Measurements from ENCODE around the gene KY.

Gene KY

DNA sequence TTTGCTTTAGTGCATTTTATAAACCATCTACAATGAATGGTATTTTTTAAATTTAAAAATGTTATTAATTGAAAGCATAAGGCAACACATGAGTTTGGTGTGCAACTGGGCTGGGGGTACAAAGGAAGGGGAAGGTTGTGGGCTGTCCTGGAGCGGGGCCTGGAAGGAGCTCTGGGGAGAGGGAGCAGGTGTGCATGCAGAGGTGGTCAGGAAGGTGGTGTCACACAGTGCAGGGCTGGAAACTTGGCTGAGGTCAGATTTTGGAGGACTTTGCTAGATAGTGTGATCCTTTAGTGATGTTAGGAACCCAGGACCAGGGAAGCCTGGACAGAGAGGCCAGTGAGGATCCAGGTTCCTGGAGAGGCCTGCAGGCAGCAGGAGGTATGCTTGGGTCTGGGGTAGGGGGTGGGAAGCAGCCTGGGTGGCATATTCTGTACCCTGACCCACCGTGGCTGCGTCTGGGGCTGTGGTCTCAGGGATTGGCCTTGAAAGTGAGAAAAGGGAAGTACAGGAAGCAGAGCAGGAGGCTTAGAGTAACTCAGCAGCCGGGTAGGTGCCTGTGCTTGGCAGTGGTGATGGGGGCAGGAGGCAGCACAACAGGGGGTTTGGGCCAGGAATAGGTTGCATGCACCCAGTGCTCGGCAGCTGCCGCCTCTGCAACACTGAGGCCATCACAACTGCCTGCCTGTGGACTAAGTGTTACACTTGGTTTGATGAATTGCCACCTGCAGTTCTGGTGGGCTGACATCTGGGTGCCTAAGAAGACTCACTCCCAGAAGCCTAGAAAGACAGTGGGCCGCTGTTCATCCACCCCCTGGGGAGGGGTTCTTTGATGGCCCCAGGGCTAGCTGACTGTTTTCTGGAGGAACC lies 33.0 kb downstream of the KY start:
- DNase-seq = no peak

DNA sequence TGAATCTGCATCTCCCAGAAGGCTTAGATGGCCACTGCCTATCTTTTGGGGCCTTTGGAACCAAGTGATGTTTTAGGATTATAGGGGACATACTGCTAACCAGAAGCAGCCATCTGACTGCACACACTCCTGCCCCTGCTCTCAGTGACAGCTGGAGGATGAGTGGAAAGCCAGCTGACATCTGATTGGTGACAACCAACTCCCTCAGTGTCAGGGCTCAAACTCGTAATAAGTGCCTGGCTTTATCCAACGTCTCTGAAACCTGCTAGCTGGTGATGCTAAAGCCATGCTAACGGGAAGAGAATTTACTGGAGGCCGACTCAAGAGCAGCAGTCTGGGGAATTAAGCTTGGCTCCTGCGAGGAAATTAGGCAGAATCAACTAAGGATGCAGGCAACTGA lies 35.1 kb downstream of the KY start:
- no peak for DNase-seq

DNA sequence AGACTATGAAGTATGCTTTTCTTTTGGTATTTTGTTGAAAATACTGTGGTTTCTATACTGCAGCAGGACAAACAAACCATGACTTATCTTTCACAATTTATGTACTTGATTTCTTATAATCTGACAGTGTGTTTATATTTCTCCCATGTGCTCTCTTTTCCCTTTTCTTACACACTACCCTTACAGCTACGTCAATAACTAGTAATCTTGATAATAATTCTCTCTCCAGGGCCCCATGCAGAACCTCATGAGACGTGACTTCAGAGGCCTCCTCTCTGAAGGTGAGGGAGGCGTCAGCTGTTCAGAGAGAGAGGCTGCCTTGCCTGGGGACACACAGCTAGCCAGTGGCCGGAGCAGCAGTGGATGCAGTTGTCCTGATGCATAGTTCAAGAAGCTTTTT lies 35.9 kb downstream of the KY start:
- no peak for DNase-seq

DNA sequence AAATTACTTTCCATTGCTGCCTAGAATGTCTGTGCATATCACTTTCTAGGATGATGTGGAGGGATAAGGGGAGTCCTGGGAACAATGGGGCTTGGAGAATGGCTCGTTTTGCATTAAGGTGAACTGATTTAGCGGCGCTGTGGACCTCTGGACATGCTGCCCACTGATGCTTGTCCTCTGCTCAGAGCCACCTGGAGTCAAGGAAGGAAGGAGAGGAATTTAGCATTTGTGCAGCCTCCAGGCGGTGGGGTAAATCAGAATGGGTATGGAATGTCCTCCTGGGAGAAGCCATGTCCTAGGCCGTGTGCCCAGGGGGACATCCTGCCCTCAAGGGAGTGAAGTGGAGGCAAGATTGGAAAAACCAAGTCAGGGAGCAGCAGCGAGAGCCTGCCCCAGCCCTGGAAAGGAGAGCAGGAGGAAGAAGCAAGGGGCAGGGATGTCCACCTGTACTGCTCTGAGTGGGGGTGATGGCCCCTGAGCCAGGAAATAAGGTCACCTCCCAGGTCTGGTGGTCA lies 37.8 kb downstream of the KY start:
- DNase-seq = no peak

DNA sequence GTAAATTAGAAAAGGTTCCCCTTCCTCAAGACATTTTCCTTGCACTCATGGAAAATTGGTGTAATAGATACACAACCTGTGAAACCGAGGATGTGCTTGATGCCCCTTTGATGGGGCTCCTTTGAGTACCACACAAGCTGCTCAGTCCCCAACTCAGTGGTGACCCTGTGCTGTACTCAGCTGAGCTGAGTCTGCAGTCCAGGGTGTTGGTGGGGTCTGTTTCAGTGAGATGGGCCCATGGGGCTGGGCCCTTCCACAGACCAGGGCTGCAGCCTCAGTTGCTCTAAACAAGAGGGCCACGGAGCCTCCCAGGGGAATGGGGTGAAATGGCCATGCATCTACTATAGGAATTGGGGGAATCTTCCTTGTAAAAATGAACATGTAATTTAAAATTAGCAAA lies 39.3 kb downstream of the KY start:
- DNase-seq = no peak

DNA sequence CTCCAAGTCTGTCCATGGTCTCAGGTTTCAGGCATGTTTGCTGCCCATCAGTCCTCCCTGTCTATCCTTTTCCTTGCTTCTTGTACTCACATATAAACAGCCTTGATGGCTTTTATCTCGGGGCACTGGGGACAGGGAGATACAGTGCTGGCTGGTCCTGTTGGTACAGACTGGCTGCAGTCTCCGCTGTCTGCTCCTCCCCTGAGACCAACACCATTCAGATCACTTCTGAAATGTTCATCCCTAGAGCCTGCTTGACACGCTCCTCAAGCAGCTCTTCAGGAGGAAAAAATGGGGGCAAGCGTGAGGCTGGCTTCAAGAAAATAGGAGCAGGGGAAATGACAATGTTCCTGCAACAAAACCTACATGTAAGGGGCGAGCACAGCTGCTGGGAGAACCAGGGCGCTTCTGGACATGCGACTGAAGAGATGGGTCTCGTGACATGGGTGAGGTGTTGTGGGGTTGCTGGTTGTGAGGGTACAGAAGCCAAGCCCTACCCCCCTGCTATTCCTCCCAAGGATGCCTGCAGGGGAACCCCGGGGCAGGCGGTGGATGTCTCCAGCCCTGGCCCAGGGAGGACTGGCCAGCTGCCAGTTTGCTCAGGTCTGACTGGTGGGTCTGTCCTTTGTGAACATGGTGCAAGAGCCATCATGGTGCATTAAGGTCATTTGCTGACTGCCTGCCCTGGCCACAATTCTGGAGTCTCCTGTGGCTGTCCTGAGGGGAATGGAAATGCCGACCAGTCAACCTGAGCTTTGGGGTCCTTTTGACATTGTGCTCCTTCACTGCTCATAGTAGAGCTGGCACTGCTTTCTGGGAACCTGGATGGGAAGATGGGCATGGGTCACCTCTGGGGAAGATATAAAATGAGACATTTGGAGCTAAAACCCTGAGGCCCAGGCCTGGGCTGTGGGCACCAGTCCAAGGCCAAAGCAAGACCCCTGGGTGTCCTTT lies 40.1 kb downstream of the KY start:
- no peak for DNase-seq

DNA sequence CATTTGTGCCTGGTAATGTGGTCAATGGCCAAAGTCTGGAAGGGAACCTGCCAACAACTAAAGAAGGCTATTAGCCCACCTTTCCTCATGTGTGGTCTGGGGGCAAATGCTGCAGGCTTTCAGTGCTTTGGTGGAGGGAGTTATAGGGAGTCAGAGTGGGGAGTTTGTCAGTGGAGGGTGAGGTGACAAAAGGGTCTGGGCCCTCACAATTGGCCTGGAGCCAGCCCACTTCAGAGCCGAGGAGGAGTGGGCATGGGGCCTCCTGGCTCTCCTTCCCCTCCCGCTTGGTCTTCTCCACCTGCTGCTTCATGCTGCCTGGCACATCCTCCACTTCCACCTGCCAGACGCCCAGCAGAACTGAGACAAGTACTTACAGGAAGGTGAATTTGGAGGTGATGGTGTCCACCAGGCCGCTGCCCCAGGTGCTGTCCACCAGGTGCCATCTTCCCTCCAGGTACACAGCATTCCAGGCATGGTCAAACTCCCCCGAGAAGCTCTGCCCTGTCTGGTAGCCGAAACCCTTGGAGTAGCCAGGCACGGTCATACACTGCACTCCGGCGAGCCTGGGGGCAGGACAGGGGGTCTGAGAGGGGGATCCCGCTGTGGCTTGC lies 40.9 kb downstream of the KY start:
- no peak for DNase-seq

DNA sequence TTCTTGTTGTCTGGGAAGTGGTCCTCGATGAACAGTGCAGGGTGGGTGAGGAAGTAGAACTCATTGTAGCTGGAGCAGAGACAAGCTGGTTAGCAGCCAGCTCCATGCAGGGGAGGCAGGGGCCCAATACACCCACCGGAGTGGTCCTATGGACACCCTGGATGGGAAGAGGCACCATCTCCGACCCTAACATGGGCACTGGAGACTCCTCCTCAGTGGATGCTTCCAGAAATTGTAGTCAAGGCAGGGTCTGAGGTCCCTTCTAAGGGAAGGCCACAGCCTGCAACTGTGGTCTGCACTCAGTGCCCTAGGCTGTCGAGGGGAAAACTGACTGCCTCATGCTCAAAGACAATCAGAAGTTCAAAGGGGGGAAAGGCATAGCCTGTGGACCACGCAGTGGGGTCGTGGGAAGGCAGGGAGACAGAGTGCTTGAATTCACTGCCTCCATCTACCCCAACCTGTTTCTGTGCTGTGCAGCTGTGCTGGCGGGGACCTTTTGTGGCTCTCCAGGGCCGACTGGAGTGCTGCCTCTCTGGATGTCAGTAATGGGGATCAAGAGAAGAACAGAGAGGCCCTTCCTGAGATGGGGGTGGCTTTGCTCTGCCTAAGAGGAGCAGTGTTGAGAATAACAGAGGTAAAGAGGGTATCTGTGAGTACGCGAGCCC lies 41.9 kb downstream of the KY start:
- no peak for DNase-seq

DNA sequence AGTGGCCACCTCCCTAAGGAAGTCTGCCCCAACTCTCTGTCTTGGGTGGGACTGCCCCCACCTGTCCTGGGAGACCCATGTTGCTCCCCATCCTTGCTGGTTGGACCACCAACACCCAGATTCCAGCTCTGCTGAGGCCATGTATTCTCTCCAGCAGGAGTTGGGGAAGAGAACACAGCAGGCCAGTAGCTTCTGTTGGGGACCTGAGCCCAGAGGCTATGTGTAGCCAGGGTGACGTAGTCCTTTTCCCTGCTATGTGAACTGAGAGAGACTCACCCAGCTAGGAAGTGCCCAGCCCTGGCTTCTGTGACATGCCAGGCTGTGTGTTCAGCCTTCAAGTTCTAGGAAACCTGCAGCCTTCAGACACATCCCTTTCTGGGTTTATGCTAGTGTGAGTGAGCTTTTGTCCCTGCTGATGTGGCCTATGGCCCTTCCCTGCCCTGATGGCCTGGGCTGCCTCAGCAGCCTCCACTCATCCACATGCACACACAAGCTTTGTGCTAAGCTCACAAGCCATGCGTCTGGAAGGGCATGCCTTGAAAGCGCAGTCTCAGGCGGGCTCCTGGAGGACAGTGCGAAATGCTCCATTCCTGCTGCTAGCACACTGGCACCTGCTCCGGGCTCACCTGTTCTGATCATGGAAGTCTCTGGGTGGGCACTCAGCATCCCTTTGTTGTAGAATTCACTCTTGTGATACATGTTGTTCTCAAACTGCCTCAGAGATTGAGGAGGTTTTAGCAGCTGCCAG lies 42.6 kb downstream of the KY start:
- DNase-seq = no peak

DNA sequence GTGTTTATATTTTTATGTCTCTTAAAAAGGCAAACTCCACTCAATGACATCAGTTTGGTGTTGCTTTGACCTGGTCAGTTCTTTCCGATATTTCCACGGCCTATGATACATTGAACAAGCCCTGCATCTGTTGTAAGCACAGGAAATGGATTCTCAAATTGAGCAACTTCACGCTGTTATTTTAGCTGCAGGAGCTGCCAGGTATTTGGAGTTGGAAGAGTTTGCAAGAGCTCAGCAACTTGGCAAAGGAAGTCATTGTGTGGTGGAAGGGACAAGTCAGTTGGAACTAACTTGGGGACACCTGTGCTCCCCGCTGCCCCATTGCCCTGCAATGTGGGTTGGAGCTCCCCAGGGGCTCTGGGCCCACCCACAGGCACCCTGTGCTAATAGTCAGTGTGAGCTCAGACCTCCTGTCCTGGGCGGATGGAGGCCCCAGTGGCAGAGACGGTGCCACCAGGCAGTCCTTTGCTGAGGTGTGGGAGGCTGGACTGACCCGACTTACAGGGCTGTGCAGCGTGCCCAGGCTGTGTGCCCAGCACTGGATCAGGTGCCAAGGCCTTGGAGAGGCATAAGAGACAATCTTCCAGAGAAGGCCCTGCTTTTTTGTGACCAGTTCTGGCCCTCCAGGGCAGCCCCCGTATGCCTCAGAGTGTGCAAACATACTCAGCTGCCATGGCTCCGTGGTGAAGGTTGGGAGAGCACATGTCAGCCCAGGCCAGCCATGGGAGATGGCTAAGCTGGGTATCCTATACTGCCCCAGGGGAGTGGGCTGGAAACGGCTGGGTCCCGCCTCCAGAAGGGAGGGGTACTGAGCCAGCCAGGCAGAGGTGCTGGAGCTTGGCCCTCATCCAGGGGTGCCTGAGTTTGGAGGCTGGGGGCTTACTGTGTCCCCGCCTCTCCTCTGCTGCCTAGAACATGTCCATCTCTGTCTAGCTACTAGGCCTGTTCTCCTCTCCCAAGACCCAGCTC lies 43.5 kb downstream of the KY start:
- DNase-seq = no peak

DNA sequence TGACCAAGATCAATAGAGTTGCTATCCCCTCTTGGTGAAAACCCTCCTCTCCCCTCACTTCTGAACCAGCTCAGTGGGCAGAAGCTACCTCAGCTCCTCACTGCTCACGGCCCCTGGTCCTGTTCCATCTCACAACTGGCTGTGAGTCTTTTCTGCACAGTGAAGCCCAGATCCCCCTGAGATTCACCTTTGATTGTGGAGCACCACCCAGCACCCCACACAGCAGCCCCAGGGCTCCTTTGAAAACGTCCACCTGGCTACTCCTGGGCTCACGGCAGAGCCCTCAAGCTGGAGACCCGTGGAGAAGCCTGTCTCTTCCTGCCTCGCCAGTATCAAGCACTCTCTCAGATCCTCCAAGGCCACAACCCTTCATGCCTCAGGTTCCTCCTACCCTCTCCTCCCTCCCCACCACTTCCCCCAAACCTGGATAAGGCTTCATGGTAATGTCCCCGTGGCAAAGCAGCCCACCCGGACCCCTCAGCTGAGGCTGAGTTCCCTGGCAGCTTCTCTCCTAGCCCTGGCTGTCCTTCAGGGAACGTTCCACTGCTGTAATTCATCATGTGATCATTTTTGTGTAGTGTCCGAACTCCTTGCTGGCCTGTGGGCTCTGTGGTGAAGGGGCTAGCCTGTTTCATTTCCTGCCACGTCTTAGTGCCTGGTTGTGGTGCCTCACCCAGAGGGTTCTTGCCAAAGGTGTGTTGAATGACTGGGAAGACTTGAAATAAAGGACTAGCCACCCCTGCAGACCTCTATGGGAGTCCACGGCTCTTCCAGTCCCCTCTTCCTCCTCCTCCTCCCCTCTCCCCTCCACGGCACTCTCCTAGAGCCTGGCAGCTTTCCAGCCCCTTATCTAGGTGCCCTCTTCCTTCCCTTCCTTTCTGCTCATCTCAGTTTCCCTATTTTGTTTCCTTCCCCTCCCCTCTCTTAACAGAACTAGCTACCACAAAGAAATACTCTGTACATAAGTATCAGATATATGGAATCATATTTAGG lies 44.5 kb downstream of the KY start:
- DNase-seq = no peak

DNA sequence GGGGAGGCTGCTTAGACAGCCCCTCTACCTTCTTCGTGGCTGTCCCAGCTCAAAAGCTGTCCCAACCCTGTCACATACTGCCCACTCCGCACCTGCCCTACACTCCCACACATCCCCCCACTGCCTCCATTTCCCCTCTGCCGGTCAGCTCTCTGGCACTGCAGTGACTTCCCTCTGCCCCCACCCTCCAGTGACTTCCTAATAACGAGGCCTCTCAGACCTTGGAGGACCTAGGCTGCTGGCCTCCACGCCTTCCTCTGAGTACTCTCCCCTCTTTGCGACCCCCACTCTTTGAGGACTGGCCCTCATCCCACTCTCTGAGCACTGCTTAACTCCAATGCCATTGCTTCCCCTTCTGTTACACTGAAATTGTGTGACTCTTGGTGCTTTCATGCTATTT lies 45.3 kb downstream of the KY start:
- no peak for DNase-seq

DNA sequence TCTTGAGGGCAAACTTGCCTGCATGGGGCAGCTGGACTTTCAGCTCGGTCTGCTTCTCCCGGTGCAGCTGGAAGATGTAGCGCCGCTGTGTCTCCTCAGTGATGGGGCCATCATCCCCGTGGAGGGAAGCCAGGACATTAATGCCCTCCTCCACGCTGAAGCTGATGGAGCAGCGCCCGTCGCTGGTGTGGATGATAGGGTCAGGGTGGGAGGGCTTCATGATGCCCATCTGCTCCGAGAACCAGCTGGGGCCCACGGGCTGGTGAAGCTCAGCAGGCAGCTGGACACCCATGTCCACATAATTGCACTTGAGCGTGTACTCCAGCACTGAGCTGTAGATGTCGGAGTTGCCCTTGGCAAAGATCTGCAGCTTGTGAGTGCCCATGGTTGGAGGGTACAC lies 46.9 kb downstream of the KY start:
- no peak for DNase-seq

DNA sequence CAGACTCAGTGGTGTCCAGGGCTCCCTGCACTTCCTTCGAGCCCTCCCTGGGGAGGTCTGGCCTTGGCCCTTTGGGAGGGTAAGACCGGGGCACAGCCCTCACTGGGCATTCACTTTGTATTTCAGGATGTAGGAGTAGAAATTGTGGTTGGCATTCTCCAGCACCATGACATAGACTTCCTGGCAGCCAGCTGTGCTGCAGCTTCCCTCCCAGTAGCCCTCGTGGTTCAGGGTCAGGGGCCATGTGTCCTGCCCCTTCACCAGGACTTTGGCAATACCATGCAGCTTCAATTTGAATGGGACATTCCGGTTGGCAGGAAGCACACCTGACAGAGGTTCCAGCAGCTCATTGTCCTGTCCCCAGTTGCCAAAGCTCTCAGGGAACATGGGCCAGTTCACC lies 47.3 kb downstream of the KY start:
- no peak for DNase-seq

DNA sequence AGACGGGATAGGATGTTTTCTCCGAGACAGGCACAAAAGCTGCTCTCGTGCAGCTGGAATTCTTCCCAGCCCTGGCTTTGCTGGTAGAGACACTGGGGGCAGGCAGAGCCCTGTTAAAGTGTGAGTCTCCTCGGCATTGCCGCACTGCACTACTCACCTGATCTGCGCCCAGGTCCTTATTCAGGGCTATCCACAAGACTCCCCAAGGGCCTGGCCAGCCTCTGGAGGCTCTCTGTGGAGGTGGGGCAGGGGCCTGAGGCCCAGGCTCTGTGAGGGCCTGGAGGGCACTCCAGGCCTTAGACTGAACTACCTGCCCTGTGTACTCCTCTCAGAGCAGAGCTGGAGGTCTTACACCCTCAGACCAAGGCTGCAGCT lies 48.4 kb downstream of the KY start:
- DNase-seq = no peak

DNA sequence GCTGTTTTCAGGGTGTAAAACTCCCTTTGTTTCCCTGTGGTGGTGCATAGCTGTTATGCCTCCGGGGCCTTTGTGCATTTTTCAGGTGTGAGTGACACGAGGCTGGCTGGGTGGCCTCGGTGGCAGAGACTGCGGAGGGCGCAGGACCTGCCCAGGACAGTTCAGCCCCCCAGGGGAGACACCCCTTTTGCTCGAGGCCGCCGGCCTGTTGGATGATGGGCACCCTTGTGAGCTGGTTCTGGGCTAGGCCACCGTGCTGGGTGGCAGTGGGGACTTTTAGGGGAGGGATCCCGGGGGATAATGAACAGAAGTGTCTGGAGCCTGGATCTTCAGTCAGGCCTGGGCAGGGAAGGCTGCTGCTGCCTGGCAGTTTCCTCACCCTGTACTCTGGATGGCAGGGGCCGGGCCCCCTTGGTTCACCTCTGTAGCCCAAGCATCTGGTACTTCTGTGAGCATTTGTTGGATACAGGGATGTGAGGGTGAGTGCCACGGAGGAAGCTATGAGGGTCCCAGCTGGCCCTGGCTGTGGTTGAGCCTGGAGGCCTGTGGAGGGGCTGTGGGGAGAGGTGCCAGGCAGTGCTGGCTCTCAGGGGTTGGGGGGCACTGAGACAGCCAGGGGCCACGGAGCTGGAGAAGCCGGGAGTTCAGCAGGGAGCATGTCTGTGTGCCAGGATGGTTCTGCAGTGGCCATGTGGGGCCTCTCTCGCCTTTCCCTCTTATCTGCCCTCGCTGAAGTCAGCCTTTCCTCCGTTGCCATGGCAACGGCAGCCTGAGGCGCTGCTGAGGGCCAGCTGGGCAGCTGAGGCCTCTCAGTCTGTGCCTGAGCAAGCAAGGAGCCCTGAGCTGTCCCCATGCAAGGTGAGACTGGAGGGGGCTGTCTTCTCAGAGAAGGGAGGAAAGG lies 49.0 kb downstream of the KY start:
- DNase-seq = no peak

DNA sequence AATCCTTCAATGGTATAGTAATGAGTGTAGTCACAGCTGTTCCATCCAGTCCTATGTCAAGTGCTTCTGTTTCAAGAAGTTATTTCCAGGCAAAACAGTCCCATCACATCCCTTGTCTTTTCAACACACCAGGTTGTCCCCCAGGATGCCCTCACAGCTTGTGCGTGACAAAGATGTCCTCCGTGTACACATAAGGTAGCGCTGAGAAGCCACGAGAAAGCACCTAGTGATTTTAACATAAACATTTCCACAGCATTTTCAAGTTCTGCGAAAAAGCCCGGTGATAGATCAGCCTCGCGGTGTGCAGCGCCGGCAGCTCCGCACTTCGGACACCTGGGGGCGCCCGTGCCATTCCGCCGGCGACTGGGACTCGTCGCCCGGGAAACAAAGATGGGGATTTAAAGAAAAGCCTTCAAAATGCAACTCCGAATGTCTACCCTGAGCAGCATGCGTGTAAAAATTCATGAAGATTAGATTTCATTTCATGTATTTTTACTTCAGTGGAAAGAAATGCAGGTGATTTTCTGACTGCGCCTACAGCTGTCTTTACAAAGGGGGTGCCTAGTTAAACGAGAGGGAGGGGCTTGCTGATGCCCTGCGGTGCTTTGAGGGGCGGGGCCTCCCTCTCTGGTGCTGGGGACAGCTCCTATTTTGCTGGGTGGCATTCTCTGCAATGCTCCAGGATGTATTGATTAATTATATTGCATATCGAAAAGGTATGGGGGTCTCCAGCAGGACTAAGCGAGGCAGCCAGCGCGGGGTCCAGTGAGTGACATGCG lies 49.9 kb downstream of the KY start:
- DNase-seq = peak; percentile 52

DNA sequence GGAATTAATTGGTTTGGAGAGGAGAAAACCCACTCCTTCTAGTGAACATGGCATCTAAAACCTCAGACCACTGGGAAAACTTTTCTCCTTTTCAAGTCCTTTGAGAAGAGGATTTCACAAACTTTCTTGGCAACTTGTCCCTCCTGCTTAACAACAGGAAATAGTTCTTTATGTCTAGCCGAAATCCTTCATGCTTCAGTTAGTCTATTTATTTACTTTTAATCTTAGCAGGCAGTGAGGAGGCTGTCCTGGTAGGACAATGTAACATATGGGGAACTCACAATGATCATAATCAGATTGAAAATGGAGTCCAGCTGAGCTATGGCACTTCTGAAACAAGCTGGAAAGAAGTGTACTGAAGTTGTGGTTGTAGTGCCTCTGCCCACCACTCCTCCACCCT lies 50.6 kb downstream of the KY start:
- no peak for DNase-seq

All from CD4-positive, alpha-beta T cell treated with Interleukin-10 for 1 hour (primary cell).